Activated CD8-positive, alpha-beta T cell treated with anti-CD3 and anti-CD28 coated beads for 36 hours (primary cell): Measurements from ENCODE around the gene MTFP1. TPM values are rescaled to one million over a fixed set of nuclear protein-coding genes. Genes with fewer than 3 reads are reported as not detected.
"Not testable (repeated sequence)": the region's sequence is repeated elsewhere in the genome, so short reads cannot be mapped to it uniquely, and the experiment has no call there.

ENCODE experiments used
- ATAC-seq: fragments of 200-7000 bp; cut with Tn5 transposase; one replicate; pipeline ENCODE4 v1.10.0; 2021; ENCODE audit warnings: mild to moderate bottlenecking, moderate library complexity
- CTCF ChIA-PET: fragments of 350-600 bp; sonication (Branson Sonifier 250); formaldehyde crosslinking; loops from one replicate; lab custom pipeline; 2021; ENCODE audit warnings: antibody characterized with exemption; lab: Charles Lee
- POLR2A ChIA-PET: fragments of 350-600 bp; sonication (Branson Sonifier 250); formaldehyde crosslinking; loops from one replicate; lab custom pipeline; 2021; ENCODE audit warnings: antibody characterized with exemption; lab: Charles Lee
- DNase-seq: peaks from one replicate; pipeline ENCODE4 v3.0.0-alpha.2; 2020
- H3K27ac Mint-ChIP-seq: one replicate; pipeline ENCODE4 v1.8.0; 2021; ENCODE audit warnings: mild to moderate bottlenecking, mixed read lengths
- H3K27me3 Mint-ChIP-seq: one replicate; pipeline ENCODE4 v1.8.0; 2021; ENCODE audit warnings: mixed read lengths
- H3K36me3 Mint-ChIP-seq: one replicate; pipeline ENCODE4 v1.8.0; 2021; ENCODE audit warnings: low read depth, mixed read lengths
- H3K4me1 Mint-ChIP-seq: one replicate; pipeline ENCODE4 v1.8.0; 2021; ENCODE audit warnings: low read depth, mixed read lengths
- H3K4me3 Mint-ChIP-seq: one replicate; pipeline ENCODE4 v1.8.0; 2021; ENCODE audit warnings: mild to moderate bottlenecking, moderate library complexity, mixed read lengths
- H3K9me3 Mint-ChIP-seq: one replicate; pipeline ENCODE4 v1.8.0; 2021; ENCODE audit warnings: mixed read lengths
- CTCF ChIP-seq: fragments of 200-600 bp; IDR thresholded peaks from one replicate; pipeline ENCODE4 v1.8.0; 2022; ENCODE audit warnings: antibody characterized with exemption, mild to moderate bottlenecking
- intact Hi-C: fragments of 100-400 bp; cut with micrococcal nuclease; formaldehyde crosslinking; loops from one replicate; pipeline ENCODE4 v1.10.0; 2022
- total RNA-seq, 2 experiments: library from RNA; stranded (reverse); gene quantifications; one replicate each; pipeline ENCODE4 v1.2.3, GENCODE V29; 2021

The MTFP1 gene
- total RNA-seq, 2 experiments from 2014 or later, result 89.8 to 93.8 TPM

GRCh38 chr22:30447656-30448055 lies 22.1 kb downstream of the MTFP1 start:
- peaks cover 15% of the 10 kb centered on the region for H3K4me1 Mint-ChIP-seq
- intact Hi-C loops, result no loop called here
- H3K27me3 Mint-ChIP-seq, result peaks cover 22% of the 10 kb centered on the region
- TF ChIP-seq CTCF, result no peak
- POLR2A ChIA-PET, result no interaction called here
- H3K9me3 Mint-ChIP-seq, result peaks cover 3% of the 10 kb centered on the region
- DNase-seq (no peak), ATAC-seq (no peak)
- no peaks in the 10 kb centered on the region for H3K36me3 Mint-ChIP-seq
- CTCF ChIA-PET, result interaction anchor here (5.7 kb wide), 1 partner anchor 38 kb away, joined by 36 read pairs; no protein-coding TSS in a partner anchor
- H3K27ac Mint-ChIP-seq, result no peak overlapping the region
- no peak overlapping the region for H3K4me3 Mint-ChIP-seq

- H3K9me3 Mint-ChIP-seq, H3K27ac Mint-ChIP-seq, CTCF ChIA-PET, DNase-seq, H3K27me3 Mint-ChIP-seq, H3K4me1 Mint-ChIP-seq, H3K4me3 Mint-ChIP-seq, H3K36me3 Mint-ChIP-seq, intact Hi-C loops, POLR2A ChIA-PET, ATAC-seq: not testable (repeated sequence)
Measured at GRCh38 chr22:30451488-30451887, 25.9 kb downstream of the MTFP1 start.

GRCh38 chr22:30452861-30453260 lies 27.3 kb downstream of the MTFP1 start:
- CTCF ChIA-PET, result interaction anchor here (1.0 to 1.7 kb wide), 2 partner anchors 18 to 62 kb away, joined by 3 to 5 read pairs; no protein-coding TSS in a partner anchor
- TF ChIP-seq CTCF, result no peak
- Mint-ChIP-seq H3K4me1 (no peaks in the 10 kb centered on the region), H3K9me3 (no peaks in the 10 kb centered on the region), H3K4me3 (no peak overlapping the region), H3K27ac (no peak overlapping the region), H3K27me3 (peaks cover 3% of the 10 kb centered on the region), H3K36me3 (no peaks in the 10 kb centered on the region)
- POLR2A ChIA-PET, result interaction anchor here (1.3 kb wide), 1 partner anchor 8 kb away, joined by 4 read pairs; no protein-coding TSS in a partner anchor
- no peak for DNase-seq
- ATAC-seq, result no peak
- intact Hi-C loops, result no loop called here

- ATAC-seq, result peak; percentile 63
- intact Hi-C loops, result no loop called here
- Mint-ChIP-seq H3K9me3 (no peaks in the 10 kb centered on the region), H3K27ac (no peak overlapping the region), H3K4me1 (no peaks in the 10 kb centered on the region), H3K27me3 (peaks cover 2% of the 10 kb centered on the region), H3K4me3 (no peak overlapping the region), H3K36me3 (no peaks in the 10 kb centered on the region)
- peak; percentile 71 for DNase-seq
- CTCF ChIA-PET, result interaction anchor here (0.8 to 1.7 kb wide), 5 partner anchors 9 to 62 kb away, joined by 3 to 7 read pairs (median 4); no protein-coding TSS in a partner anchor
- POLR2A ChIA-PET, result interaction anchor here (1.1 to 1.3 kb wide), 2 partner anchors 9 to 97 kb away, joined by 3 to 4 read pairs; partner anchors contain the start of genes CCDC157 and SF3A1
- no peak for TF ChIP-seq CTCF
Measured at GRCh38 chr22:30453731-30454510, 28.4 kb downstream of the MTFP1 start.

- ChIA-PET CTCF (no interaction called here), POLR2A (no interaction called here)
- H3K4me1 Mint-ChIP-seq, result no peaks in the 10 kb centered on the region
- peaks cover 3% of the 10 kb centered on the region for H3K27me3 Mint-ChIP-seq
- TF ChIP-seq CTCF, result no peak
- H3K9me3 Mint-ChIP-seq, result no peaks in the 10 kb centered on the region
- ATAC-seq (peak; percentile 37), DNase-seq (peak; percentile 44)
- H3K36me3 Mint-ChIP-seq, result no peaks in the 10 kb centered on the region
- intact Hi-C loops, result no loop called here
- no peak overlapping the region for H3K4me3 Mint-ChIP-seq
- H3K27ac Mint-ChIP-seq, result no peak overlapping the region
Measured at GRCh38 chr22:30455075-30455840, 29.7 kb downstream of the MTFP1 start.
